Retinal pigment epithelial cell (primary cell): ENCODE measurements around the gene CLK2.
A peak's percentile ranks its signal among the peaks of the same experiment; 100 is the strongest.

Experiments used
- DNase-seq: peaks from one replicate; pipeline ENCODE4 v3.0.0-alpha.2; 2010; ENCODE audit warnings: low read depth
- H3K4me3 ChIP-seq: 2 replicates; pipeline ENCODE4 v1.5.1; 2011; ENCODE audit warnings: mild to moderate bottlenecking, low read length, control low read depth, moderate library complexity
- CTCF ChIP-seq: conservative IDR thresholded peaks from 2 replicates; pipeline ENCODE4 v1.5.1; 2011; ENCODE audit warnings: low read depth, low read length, control low read depth, inconsistent platforms

CLK2 gene

GRCh38 chr1:155277902-155278688 is 4.8 kb upstream of the CLK2 start:
- peak; percentile 32 for TF ChIP-seq CTCF
- peak overlapping the region; percentile 65 for H3K4me3 ChIP-seq

GRCh38 chr1:155277070-155277901 is 4.0 kb upstream of the CLK2 start, which contains the start of gene HCN3:
Gene HCN3, plus strand, starts transcription at chr1:155277463. Its CDS starts 128 bp downstream, at chr1:155277591.
- DNase-seq = peak; percentile 68
- H3K4me3 ChIP-seq = peak within 1 kb of the TSS; percentile 65
- peak; percentile 40 for TF ChIP-seq CTCF

More at GRCh38 chr1:155277902-155278688, 4.8 kb upstream of the CLK2 start:
- DNase-seq = no peak

- peak; percentile 27 for DNase-seq
- TF ChIP-seq CTCF = no peak
- peak overlapping the region; percentile 90 for H3K4me3 ChIP-seq
Measured at GRCh38 chr1:155272466-155273342, 600 bp downstream of the CLK2 start.

- TF ChIP-seq CTCF = no peak
- DNase-seq = no peak
- no peak overlapping the region for H3K4me3 ChIP-seq
Measured at GRCh38 chr1:155269381-155269780, 3.9 kb downstream of the CLK2 start.

GRCh38 chr1:155268630-155269029 is 4.7 kb downstream of the CLK2 start:
- TF ChIP-seq CTCF = no peak
- no peak for DNase-seq
- no peak overlapping the region for H3K4me3 ChIP-seq

- no peak for TF ChIP-seq CTCF
- DNase-seq = no peak
- H3K4me3 ChIP-seq = no peak overlapping the region
Measured at GRCh38 chr1:155267373-155267772, 5.9 kb downstream of the CLK2 start.
